ENCODE results near the gene BMP6.

DNA sequence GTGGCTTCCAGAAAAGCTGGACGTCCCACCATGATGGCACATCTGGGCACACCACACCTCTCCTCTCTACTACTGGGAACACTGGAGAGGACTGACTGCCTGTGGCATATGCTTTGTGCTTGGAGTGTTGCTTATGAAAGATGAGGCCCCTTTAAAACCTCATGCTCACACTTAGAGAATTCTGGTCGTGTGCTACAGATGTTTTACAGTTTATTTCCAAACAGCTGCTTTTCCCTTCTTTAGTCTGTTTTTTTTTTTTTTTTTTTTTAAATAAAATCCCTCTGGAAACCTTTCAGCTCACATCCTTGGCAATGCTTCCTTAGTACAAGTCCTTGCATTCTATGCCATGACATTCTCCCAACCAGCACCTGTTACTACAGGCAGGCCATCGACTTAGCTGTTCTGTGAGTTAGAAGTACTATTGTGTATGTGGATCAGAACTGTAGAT is 60.3 kb downstream of the BMP6 start:
- TF ChIP-seq, protein P1, sequence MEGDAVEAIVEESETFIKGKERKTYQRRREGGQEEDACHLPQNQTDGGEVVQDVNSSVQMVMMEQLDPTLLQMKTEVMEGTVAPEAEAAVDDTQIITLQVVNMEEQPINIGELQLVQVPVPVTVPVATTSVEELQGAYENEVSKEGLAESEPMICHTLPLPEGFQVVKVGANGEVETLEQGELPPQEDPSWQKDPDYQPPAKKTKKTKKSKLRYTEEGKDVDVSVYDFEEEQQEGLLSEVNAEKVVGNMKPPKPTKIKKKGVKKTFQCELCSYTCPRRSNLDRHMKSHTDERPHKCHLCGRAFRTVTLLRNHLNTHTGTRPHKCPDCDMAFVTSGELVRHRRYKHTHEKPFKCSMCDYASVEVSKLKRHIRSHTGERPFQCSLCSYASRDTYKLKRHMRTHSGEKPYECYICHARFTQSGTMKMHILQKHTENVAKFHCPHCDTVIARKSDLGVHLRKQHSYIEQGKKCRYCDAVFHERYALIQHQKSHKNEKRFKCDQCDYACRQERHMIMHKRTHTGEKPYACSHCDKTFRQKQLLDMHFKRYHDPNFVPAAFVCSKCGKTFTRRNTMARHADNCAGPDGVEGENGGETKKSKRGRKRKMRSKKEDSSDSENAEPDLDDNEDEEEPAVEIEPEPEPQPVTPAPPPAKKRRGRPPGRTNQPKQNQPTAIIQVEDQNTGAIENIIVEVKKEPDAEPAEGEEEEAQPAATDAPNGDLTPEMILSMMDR (IDR thresholded peaks at IDR 0.05): no peak
- TF ChIP-seq POLR2A (IDR thresholded peaks at IDR 0.05): no peak
